ENCODE measurements around the gene DIAPH3. TPM values are rescaled to one million over a fixed set of nuclear protein-coding genes. Genes with fewer than 3 reads are reported as not detected.

Gene DIAPH3
- total RNA-seq, 2 donors from 2014 or later = 0.35 to 1.1 TPM

DNA sequence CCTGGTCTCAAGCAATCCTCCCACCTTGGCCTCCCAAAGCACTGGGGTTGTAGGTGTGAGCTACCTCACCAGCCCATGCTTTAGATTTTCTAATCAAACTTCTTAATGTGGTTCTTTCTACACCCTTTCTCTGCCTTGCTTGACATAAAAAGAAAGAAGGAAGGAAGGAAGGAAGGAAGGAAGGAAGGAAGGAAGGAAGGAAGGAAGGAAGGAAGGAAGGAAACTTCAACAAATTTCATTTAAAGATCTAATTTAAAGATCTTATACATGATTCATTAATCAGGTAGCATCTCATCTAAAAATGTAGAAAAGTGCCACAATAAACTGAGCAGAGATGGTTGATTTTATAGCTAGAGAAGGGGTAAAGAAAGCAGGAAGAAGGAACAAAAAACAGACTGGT, 215.0 kb downstream of the DIAPH3 start:
- TF ChIP-seq, protein P1, sequence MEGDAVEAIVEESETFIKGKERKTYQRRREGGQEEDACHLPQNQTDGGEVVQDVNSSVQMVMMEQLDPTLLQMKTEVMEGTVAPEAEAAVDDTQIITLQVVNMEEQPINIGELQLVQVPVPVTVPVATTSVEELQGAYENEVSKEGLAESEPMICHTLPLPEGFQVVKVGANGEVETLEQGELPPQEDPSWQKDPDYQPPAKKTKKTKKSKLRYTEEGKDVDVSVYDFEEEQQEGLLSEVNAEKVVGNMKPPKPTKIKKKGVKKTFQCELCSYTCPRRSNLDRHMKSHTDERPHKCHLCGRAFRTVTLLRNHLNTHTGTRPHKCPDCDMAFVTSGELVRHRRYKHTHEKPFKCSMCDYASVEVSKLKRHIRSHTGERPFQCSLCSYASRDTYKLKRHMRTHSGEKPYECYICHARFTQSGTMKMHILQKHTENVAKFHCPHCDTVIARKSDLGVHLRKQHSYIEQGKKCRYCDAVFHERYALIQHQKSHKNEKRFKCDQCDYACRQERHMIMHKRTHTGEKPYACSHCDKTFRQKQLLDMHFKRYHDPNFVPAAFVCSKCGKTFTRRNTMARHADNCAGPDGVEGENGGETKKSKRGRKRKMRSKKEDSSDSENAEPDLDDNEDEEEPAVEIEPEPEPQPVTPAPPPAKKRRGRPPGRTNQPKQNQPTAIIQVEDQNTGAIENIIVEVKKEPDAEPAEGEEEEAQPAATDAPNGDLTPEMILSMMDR (IDR thresholded peaks at IDR 0.05) = no peak
- Histone ChIP-seq H3K4me3 (no peak overlapping the region), H3K9me3 (no peaks in the 10 kb centered on the region), H3K27me3 (no peaks in the 10 kb centered on the region), H3K4me1 (no peaks in the 10 kb centered on the region), H3K27ac (no peak overlapping the region), H3K36me3 (no peaks in the 10 kb centered on the region)
- DNase-seq (ENCODE audit: low spot score) = no peak

DNA sequence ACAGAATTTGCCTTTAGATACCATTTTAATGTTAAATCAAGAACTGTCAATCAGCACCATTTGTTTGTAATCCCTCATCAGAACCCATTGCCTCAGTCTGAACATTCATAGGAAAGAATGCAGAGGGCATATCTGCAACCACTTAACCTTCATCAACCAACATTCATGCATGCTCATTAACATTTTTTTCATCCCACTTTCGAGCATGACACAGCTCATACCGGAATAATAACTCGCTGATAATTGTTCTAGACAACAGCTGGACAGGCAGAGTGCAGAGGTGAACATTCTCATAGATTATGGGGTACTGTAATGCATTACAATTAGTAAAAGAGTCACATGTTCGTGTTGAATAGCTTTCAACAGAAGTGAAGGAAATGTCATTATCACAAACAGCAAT, 216.8 kb downstream of the DIAPH3 start:
- no peaks in the 10 kb centered on the region for H3K4me1 ChIP-seq
- H3K36me3 ChIP-seq = no peaks in the 10 kb centered on the region
- TF ChIP-seq, protein P1 (IDR thresholded peaks at IDR 0.05) = no peak
- H3K27ac ChIP-seq = no peak overlapping the region
- no peak overlapping the region for H3K4me3 ChIP-seq
- H3K9me3 ChIP-seq = no peaks in the 10 kb centered on the region
- DNase-seq (ENCODE audit: low spot score) = no peak
- H3K27me3 ChIP-seq = no peaks in the 10 kb centered on the region

DNA sequence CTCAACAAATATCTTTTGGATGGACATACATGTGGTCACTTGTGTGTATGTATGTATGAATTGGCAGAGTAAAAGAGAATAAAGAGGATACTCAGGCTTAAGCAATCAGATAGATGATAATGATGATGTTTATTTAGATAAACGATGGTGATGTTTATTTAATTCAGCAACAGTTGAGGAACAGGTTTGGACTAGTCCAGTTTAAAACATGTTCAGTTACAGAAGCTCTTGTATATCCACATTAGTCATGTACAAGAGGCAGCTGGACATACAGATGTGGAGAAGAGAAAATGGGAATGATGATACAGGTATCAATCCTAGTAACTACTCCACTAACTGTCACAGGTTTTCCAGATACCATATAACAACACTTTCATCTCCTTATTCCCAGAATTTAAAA, 232.1 kb downstream of the DIAPH3 start:
- Histone ChIP-seq H3K27ac (no peak overlapping the region), H3K4me3 (no peak overlapping the region), H3K36me3 (no peaks in the 10 kb centered on the region), H3K4me1 (no peaks in the 10 kb centered on the region), H3K9me3 (peaks cover 0 to 20% of the 10 kb centered on the region in 2 donors), H3K27me3 (no peaks in the 10 kb centered on the region)
- TF ChIP-seq, protein P1 (IDR thresholded peaks at IDR 0.05) = no peak
- DNase-seq (ENCODE audit: low spot score) = no peak

DNA sequence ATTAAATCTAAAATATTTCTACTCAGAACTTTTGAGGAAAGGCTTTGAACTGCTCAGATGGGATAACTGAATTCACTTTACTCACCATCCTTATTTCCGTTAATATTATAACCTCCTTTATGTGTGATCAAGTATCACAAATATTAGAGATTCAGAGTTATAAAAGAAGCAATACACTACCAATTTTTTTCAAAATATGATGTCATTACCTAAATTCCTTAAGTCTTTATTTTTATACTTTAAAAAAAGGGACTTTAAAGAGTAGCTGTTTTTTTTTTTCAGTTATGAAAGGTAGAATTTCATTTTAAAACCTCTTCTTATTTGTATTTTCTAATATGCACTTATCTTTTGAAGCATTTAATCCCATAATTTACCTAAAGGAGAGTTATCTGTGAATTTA, 239.5 kb downstream of the DIAPH3 start:
- no peak for DNase-seq (ENCODE audit: low spot score)
- Histone ChIP-seq H3K27ac (no peak overlapping the region), H3K4me3 (no peak overlapping the region), H3K27me3 (no peaks in the 10 kb centered on the region), H3K4me1 (no peaks in the 10 kb centered on the region), H3K36me3 (no peaks in the 10 kb centered on the region), H3K9me3 (peaks cover 0 to 20% of the 10 kb centered on the region in 2 donors)
- TF ChIP-seq, protein P1 (IDR thresholded peaks at IDR 0.05) = no peak

DNA sequence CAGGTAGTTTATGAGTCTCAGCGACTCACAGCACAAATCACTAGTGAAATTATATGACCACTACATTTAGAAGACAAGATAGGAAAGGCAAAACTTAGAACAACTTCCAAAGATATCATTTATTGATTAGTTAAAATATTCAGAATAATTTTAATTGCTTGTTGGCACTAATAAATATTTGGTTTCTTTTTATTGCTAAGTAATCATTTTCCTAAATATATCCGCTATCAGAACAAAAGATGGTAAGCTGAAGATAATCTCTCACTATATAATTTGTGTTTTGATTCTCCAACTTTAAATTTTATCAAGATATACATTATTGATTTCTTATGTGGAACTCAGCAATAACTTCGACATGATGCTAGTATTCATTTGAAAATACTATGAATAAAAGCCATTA, 248.5 kb downstream of the DIAPH3 start:
- no peak for DNase-seq (ENCODE audit: low spot score)
- TF ChIP-seq, protein P1 (IDR thresholded peaks at IDR 0.05) = no peak
- H3K27ac ChIP-seq = no peak overlapping the region
- no peaks in the 10 kb centered on the region for H3K27me3 ChIP-seq
- H3K4me3 ChIP-seq = no peak overlapping the region
- H3K4me1 ChIP-seq = no peaks in the 10 kb centered on the region
- no peaks in the 10 kb centered on the region for H3K9me3 ChIP-seq
- no peaks in the 10 kb centered on the region for H3K36me3 ChIP-seq

DNA sequence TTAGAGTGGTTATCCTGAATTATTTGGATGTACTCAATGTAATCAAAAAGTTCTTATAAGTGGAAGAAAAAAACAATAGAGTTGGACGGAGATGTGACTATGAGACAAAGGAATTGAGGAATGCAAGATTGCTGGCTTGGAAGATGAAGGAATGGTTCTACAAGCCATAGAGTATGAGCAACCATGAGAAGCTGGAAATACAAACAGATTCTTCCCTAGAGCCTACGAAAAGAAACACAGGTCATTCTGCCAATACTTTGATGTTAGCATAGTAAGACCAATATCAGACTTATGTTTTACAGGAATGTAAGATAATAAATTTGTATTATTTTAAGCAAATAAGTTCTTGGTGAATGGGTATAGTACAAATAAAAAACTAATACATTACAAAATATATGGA, 249.2 kb downstream of the DIAPH3 start:
- no peaks in the 10 kb centered on the region for H3K36me3 ChIP-seq
- H3K27ac ChIP-seq = no peak overlapping the region
- no peaks in the 10 kb centered on the region for H3K9me3 ChIP-seq
- DNase-seq (ENCODE audit: low spot score) = no peak
- no peaks in the 10 kb centered on the region for H3K27me3 ChIP-seq
- H3K4me3 ChIP-seq = no peak overlapping the region
- no peaks in the 10 kb centered on the region for H3K4me1 ChIP-seq
- TF ChIP-seq, protein P1 (IDR thresholded peaks at IDR 0.05) = no peak

All from right atrium auricular region (tissue), 2 donors.